Activated T-helper 2 cell treated with anti-CD3 and anti-CD28 coated beads, Interferon-gamma antibody, Interleukin-2, Interleukin-4, amounts not matched to agents 10 μg/mL and 5 μg/mL and 100 μg/mL, durations not matched to agents 14 hours and 24 hours and 36 hours (primary cell): ENCODE data around the gene SAAL1. TPM values are rescaled to one million over a fixed set of nuclear protein-coding genes. Genes with fewer than 3 reads are reported as not detected.

Experiments used
- DNase-seq: peaks from one replicate; pipeline ENCODE4 v3.0.0; 2021; ENCODE audit warnings: low spot score
- H3K27ac Mint-ChIP-seq: one replicate; pipeline ENCODE4 v1.8.0; 2021; ENCODE audit warnings: mixed read lengths
- H3K27me3 Mint-ChIP-seq: one replicate; pipeline ENCODE4 v1.8.0; 2021; ENCODE audit warnings: low read depth, mixed read lengths
- H3K36me3 Mint-ChIP-seq: one replicate; pipeline ENCODE4 v1.8.0; 2021; ENCODE audit warnings: low read depth, mixed read lengths
- H3K4me1 Mint-ChIP-seq: one replicate; pipeline ENCODE4 v1.8.0; 2021; ENCODE audit warnings: low read depth, mixed read lengths
- H3K4me3 Mint-ChIP-seq: one replicate; pipeline ENCODE4 v1.8.0; 2021; ENCODE audit warnings: low read depth, mild to moderate bottlenecking, moderate library complexity, mixed read lengths
- H3K9me3 Mint-ChIP-seq: one replicate; pipeline ENCODE4 v1.8.0; 2021; ENCODE audit warnings: mixed read lengths
- intact Hi-C: fragments of 100-400 bp; cut with micrococcal nuclease; formaldehyde crosslinking; loops from one replicate; pipeline ENCODE4 v1.15.1; 2023
- total RNA-seq: library from RNA; stranded (reverse); gene quantifications from 2 replicates; pipeline ENCODE4 v1.2.3, GENCODE V29; 2022

SAAL1 gene
- total RNA-seq, 1 donor from 2014 or later = 44.1 TPM

GRCh38 chr11:18111005-18111404, 5.1 kb upstream of the SAAL1 start:
- Mint-ChIP-seq H3K27ac (no peak overlapping the region), H3K9me3 (no peaks in the 10 kb centered on the region), H3K27me3 (peaks cover 25% of the 10 kb centered on the region), H3K4me1 (peaks cover 7% of the 10 kb centered on the region), H3K36me3 (no peaks in the 10 kb centered on the region), H3K4me3 (no peak overlapping the region)
- intact Hi-C loops = loop anchor here (10.0 kb wide), 2 partner anchors 94 to 214 kb away; partner anchors contain the start of genes GTF2H1 and HPS5
- no peak for DNase-seq

- Mint-ChIP-seq H3K27me3 (peaks cover 13% of the 10 kb centered on the region), H3K4me1 (peaks cover 17% of the 10 kb centered on the region), H3K27ac (no peak overlapping the region), H3K9me3 (no peaks in the 10 kb centered on the region), H3K4me3 (no peak overlapping the region), H3K36me3 (peaks cover 13% of the 10 kb centered on the region)
- DNase-seq = no peak
- intact Hi-C loops = loop anchor here (5.0 to 10.0 kb wide), 2 partner anchors 274 to 373 kb away; partner anchors contain the start of gene KCNC1
These were observed 2.4 kb upstream of the SAAL1 start for GRCh38 chr11:18108254-18108653.

GRCh38 chr11:18106688-18107087, 806 bp upstream of the SAAL1 start:
- H3K27me3 Mint-ChIP-seq = peaks cover 8% of the 10 kb centered on the region
- intact Hi-C loops = loop anchor here (1.0 to 10.0 kb wide), 4 partner anchors 93 to 372 kb away; partner anchors contain the start of genes KCNC1 and SERGEF
- no peak for DNase-seq
- peak overlapping the region; percentile 40 for H3K4me3 Mint-ChIP-seq
- H3K4me1 Mint-ChIP-seq = peaks cover 23% of the 10 kb centered on the region
- H3K27ac Mint-ChIP-seq = no peak overlapping the region
- no peaks in the 10 kb centered on the region for H3K9me3 Mint-ChIP-seq
- H3K36me3 Mint-ChIP-seq = peaks cover 27% of the 10 kb centered on the region

GRCh38 chr11:18105086-18105801, 638 bp downstream of the SAAL1 start:
- Mint-ChIP-seq H3K4me3 (peak overlapping the region; percentile 90), H3K27ac (peak overlapping the region; percentile 86), H3K9me3 (no peaks in the 10 kb centered on the region), H3K4me1 (peaks cover 29% of the 10 kb centered on the region), H3K36me3 (peaks cover 40% of the 10 kb centered on the region), H3K27me3 (peaks cover 2% of the 10 kb centered on the region)
- intact Hi-C loops = loop anchor here (5.0 to 10.0 kb wide), 2 partner anchors 277 to 370 kb away; partner anchors contain the start of gene KCNC1
- DNase-seq = no peak

GRCh38 chr11:18100926-18101656, 4.8 kb downstream of the SAAL1 start:
- H3K36me3 Mint-ChIP-seq = peaks cover 60% of the 10 kb centered on the region
- H3K4me1 Mint-ChIP-seq = peaks cover 28% of the 10 kb centered on the region
- H3K27me3 Mint-ChIP-seq = no peaks in the 10 kb centered on the region
- H3K27ac Mint-ChIP-seq = peak overlapping the region; percentile 31
- no peaks in the 10 kb centered on the region for H3K9me3 Mint-ChIP-seq
- H3K4me3 Mint-ChIP-seq = no peak overlapping the region
- intact Hi-C loops = loop anchor here (10.0 kb wide), 1 partner anchor 366 kb away; the partner anchor contains the start of gene KCNC1
- DNase-seq = no peak

- no peak overlapping the region for H3K27ac Mint-ChIP-seq
- no peaks in the 10 kb centered on the region for H3K27me3 Mint-ChIP-seq
- H3K4me3 Mint-ChIP-seq = no peak overlapping the region
- H3K4me1 Mint-ChIP-seq = peaks cover 4% of the 10 kb centered on the region
- H3K9me3 Mint-ChIP-seq = no peaks in the 10 kb centered on the region
- intact Hi-C loops = no loop called here
- peaks cover 59% of the 10 kb centered on the region for H3K36me3 Mint-ChIP-seq
- no peak for DNase-seq
These were observed 11.9 kb downstream of the SAAL1 start for GRCh38 chr11:18093959-18094358.

- no peak overlapping the region for H3K27ac Mint-ChIP-seq
- intact Hi-C loops = no loop called here
- H3K4me1 Mint-ChIP-seq = peaks cover 4% of the 10 kb centered on the region
- no peaks in the 10 kb centered on the region for H3K27me3 Mint-ChIP-seq
- no peak overlapping the region for H3K4me3 Mint-ChIP-seq
- H3K36me3 Mint-ChIP-seq = peaks cover 66% of the 10 kb centered on the region
- DNase-seq = no peak
- no peaks in the 10 kb centered on the region for H3K9me3 Mint-ChIP-seq
These were observed 14.2 kb downstream of the SAAL1 start for GRCh38 chr11:18091731-18092130.

GRCh38 chr11:18088966-18089365, 16.9 kb downstream of the SAAL1 start:
- intact Hi-C loops = no loop called here
- peaks cover 60% of the 10 kb centered on the region for H3K36me3 Mint-ChIP-seq
- no peak overlapping the region for H3K4me3 Mint-ChIP-seq
- no peaks in the 10 kb centered on the region for H3K9me3 Mint-ChIP-seq
- H3K27me3 Mint-ChIP-seq = no peaks in the 10 kb centered on the region
- DNase-seq = no peak
- peaks cover 4% of the 10 kb centered on the region for H3K4me1 Mint-ChIP-seq
- H3K27ac Mint-ChIP-seq = no peak overlapping the region

- Mint-ChIP-seq H3K27ac (no peak overlapping the region), H3K27me3 (no peaks in the 10 kb centered on the region), H3K4me1 (no peaks in the 10 kb centered on the region), H3K36me3 (peaks cover 57% of the 10 kb centered on the region), H3K4me3 (no peak overlapping the region), H3K9me3 (no peaks in the 10 kb centered on the region)
- no peak for DNase-seq
- intact Hi-C loops = no loop called here
These were observed 17.5 kb downstream of the SAAL1 start for GRCh38 chr11:18088366-18088765.

GRCh38 chr11:18081551-18081950, 24.3 kb downstream of the SAAL1 start:
- Mint-ChIP-seq H3K4me1 (no peaks in the 10 kb centered on the region), H3K27ac (no peak overlapping the region), H3K4me3 (no peak overlapping the region), H3K27me3 (no peaks in the 10 kb centered on the region), H3K9me3 (no peaks in the 10 kb centered on the region), H3K36me3 (peaks cover 41% of the 10 kb centered on the region)
- intact Hi-C loops = no loop called here
- no peak for DNase-seq

GRCh38 chr11:18080451-18080850, 25.4 kb downstream of the SAAL1 start:
- Mint-ChIP-seq H3K36me3 (peaks cover 38% of the 10 kb centered on the region), H3K4me3 (no peak overlapping the region), H3K4me1 (no peaks in the 10 kb centered on the region), H3K27me3 (no peaks in the 10 kb centered on the region), H3K27ac (no peak overlapping the region), H3K9me3 (no peaks in the 10 kb centered on the region)
- no peak for DNase-seq
- intact Hi-C loops = no loop called here

GRCh38 chr11:18078909-18079308, 27.0 kb downstream of the SAAL1 start:
- DNase-seq = no peak
- Mint-ChIP-seq H3K27me3 (no peaks in the 10 kb centered on the region), H3K4me1 (no peaks in the 10 kb centered on the region), H3K36me3 (peaks cover 34% of the 10 kb centered on the region), H3K27ac (no peak overlapping the region), H3K4me3 (no peak overlapping the region), H3K9me3 (no peaks in the 10 kb centered on the region)
- intact Hi-C loops = no loop called here

- Mint-ChIP-seq H3K4me3 (no peak overlapping the region), H3K4me1 (no peaks in the 10 kb centered on the region), H3K9me3 (no peaks in the 10 kb centered on the region), H3K27ac (no peak overlapping the region), H3K27me3 (no peaks in the 10 kb centered on the region), H3K36me3 (peaks cover 15% of the 10 kb centered on the region)
- no peak for DNase-seq
- intact Hi-C loops = no loop called here
These were observed 30.4 kb downstream of the SAAL1 start for GRCh38 chr11:18075444-18075843.
